HepG2 (cell line): ENCODE data around the gene SCRT2. TPM values are rescaled to one million over a fixed set of nuclear protein-coding genes. Genes with fewer than 3 reads are reported as not detected.
A peak's percentile ranks its signal among the peaks of the same experiment; 100 is the strongest.

Experiments used
- AHR ChIP-seq: IDR thresholded peaks from 2 replicates; pipeline ENCODE4 v1.6.1; 2018; ENCODE audit warnings: missing genetic modification reagents, missing compliant biosample characterization
- FOXJ3 ChIP-seq: sonication (generic); formaldehyde crosslinking; IDR thresholded peaks from 2 replicates; pipeline ENCODE4 v1.4.0; 2020; ENCODE audit warnings: missing genetic modification reagents, mild to moderate bottlenecking, borderline replicate concordance
- KMT2A ChIP-seq: sonication (generic); formaldehyde crosslinking; IDR thresholded peaks from 2 replicates; pipeline ENCODE4 v1.4.0; 2020; ENCODE audit warnings: missing genetic modification reagents
- MAX ChIP-seq: IDR thresholded peaks from 2 replicates; pipeline ENCODE4 v1.6.1; 2012; ENCODE audit warnings: inconsistent platforms
- SCMH1 ChIP-seq: sonication (generic); formaldehyde crosslinking; IDR thresholded peaks from 2 replicates; pipeline ENCODE4 v1.9.0; 2021; ENCODE audit warnings: missing genetic modification reagents, mild to moderate bottlenecking, borderline replicate concordance
- SIN3A ChIP-seq: IDR thresholded peaks from 2 replicates; pipeline ENCODE4 v1.6.1; 2011; ENCODE audit warnings: low read depth, mild to moderate bottlenecking, control low read depth, low read length, borderline replicate concordance
- SPEN ChIP-seq: sonication (generic); formaldehyde crosslinking; IDR thresholded peaks from 2 replicates; pipeline ENCODE4 v1.5.1; 2020; ENCODE audit warnings: low read depth, mild to moderate bottlenecking, missing genetic modification reagents
- TFDP2 ChIP-seq: sonication (generic); formaldehyde crosslinking; IDR thresholded peaks from 2 replicates; pipeline ENCODE4 v1.4.0; 2020; ENCODE audit warnings: missing genetic modification reagents
- THAP9 ChIP-seq: sonication (generic); formaldehyde crosslinking; IDR thresholded peaks from 2 replicates; pipeline ENCODE4; 2020; ENCODE audit warnings: missing genetic modification reagents, mild to moderate bottlenecking, borderline replicate concordance
- U2AF1 ChIP-seq: fragments of 200-400 bp; formaldehyde crosslinking; optimal IDR thresholded peaks from 2 replicates; pipeline ENCODE3; 2017; ENCODE audit warnings: mild to moderate bottlenecking, low read depth, low read length
- ZBTB39 ChIP-seq: sonication (generic); formaldehyde crosslinking; IDR thresholded peaks from 2 replicates; pipeline ENCODE4 v1.5.0; 2020; ENCODE audit warnings: missing genetic modification reagents
- ZFP82 ChIP-seq: sonication (generic); formaldehyde crosslinking; IDR thresholded peaks from 2 replicates; pipeline ENCODE4 v1.5.1; 2020; ENCODE audit warnings: mild to moderate bottlenecking, missing genetic modification reagents, borderline replicate concordance
- ZFP91 ChIP-seq: sonication (generic); formaldehyde crosslinking; IDR thresholded peaks from 2 replicates; pipeline ENCODE4 v1.9.0; 2022; ENCODE audit warnings: missing genetic modification reagents, mild to moderate bottlenecking, borderline replicate concordance
- ZMAT5 ChIP-seq: sonication (generic); formaldehyde crosslinking; IDR thresholded peaks from 2 replicates; pipeline ENCODE4 v1.5.0; 2020; ENCODE audit warnings: mild to moderate bottlenecking, low read depth, missing genetic modification reagents, borderline replicate concordance
- ZNF589 ChIP-seq: sonication (generic); formaldehyde crosslinking; conservative IDR thresholded peaks from 2 replicates; pipeline ENCODE4 v1.8.0; 2022; ENCODE audit warnings: mild to moderate bottlenecking, moderate library complexity, missing genetic modification reagents
- ZNF710 ChIP-seq: sonication (generic); formaldehyde crosslinking; IDR thresholded peaks from 2 replicates; pipeline ENCODE4 v1.5.0; 2020; ENCODE audit warnings: mild to moderate bottlenecking, missing genetic modification reagents, borderline replicate concordance
- polyA plus RNA-seq, 8 experiments: library from polyadenylated mRNA; depleted of rRNA in 3 of 8; stranded (reverse) in 7 of 8; unstranded in 1 of 8; fragments of >200 nt; fragmentation: Illumina TruSeq in 4 of 8; extraction: Trizol in 4 of 8; gene quantifications; 2 replicates each; pipeline versions ENCODE4 v1.2.1 to v1.2.3, GENCODE V29; 2011 to 2016; ENCODE audit warnings: low read depth in 4 of 8, missing spikeins in 1 of 8, mixed read lengths in 1 of 8; ENCODE audit not compliant: insufficient read depth in 1 of 8
- total RNA-seq, 5 experiments: library from RNA; depleted of rRNA; stranded (reverse); fragments of >200 nt; fragmentation: Illumina TruSeq; extraction: Trizol; gene quantifications; 2 replicates each; pipeline ENCODE4 v1.2.3, GENCODE V29; 2016; ENCODE audit warnings: low read depth in 1 of 5

Gene SCRT2
- total and polyA plus RNA-seq, 2 of the 13 experiments (the other 11 are each of a cell fraction or from before 2014, with no cell fraction given): not detected

- TF ChIP-seq THAP9 (CRISPR knock-in tag): no peak; the same call in 1 of the 2 replicates
- peak; percentile 62; the same call in 1 of the 2 replicates for TF ChIP-seq ZBTB39 (CRISPR knock-in tag)
- TF ChIP-seq ZNF589 (CRISPR knock-in tag): 0 out of 2 replicates have a peak, but pooled peaks have one; percentile 51
- TF ChIP-seq ZFP82 (CRISPR knock-in tag): peak; percentile 7; the same call in 1 of the 2 replicates
- TF ChIP-seq TFDP2 (CRISPR knock-in tag): no peak
- peak; percentile 54; the same call in 1 of the 2 replicates for TF ChIP-seq KMT2A
- TF ChIP-seq AHR (CRISPR knock-in tag): no peak
- peak; percentile 2; the same call in 1 of the 2 replicates for TF ChIP-seq SPEN (CRISPR knock-in tag)
- TF ChIP-seq SIN3A: 0 out of 2 replicates have a peak, but pooled peaks have one; percentile 0
- TF ChIP-seq ZNF710 (CRISPR knock-in tag): peak; percentile 15; the same call in 1 of the 2 replicates
- peak; percentile 70 for TF ChIP-seq U2AF1
- TF ChIP-seq ZFP91 (CRISPR knock-in tag): 0 out of 2 replicates have a peak, but pooled peaks have one; percentile 78
- no peak for TF ChIP-seq FOXJ3
- no peak for TF ChIP-seq ZMAT5 (CRISPR knock-in tag)
- TF ChIP-seq MAX: no peak
- no peak for TF ChIP-seq SCMH1
These were observed 21.8 kb downstream of the SCRT2 start (continued) for GRCh38 chr20:653590-654416.
